HepG2 (cell line): ENCODE data around the gene TRMT5.

Experiments
- DBP ChIP-seq: sonication (generic); formaldehyde crosslinking; IDR thresholded peaks from 2 replicates; pipeline ENCODE4 v1.4.0; 2020; ENCODE audit warnings: missing genetic modification reagents; ENCODE audit errors: not compliant biosample characterization
- EZH2 ChIP-seq: conservative IDR thresholded peaks from 2 replicates; pipeline ENCODE4 v1.6.1; 2012; ENCODE audit warnings: mild to moderate bottlenecking, low read depth, low read length, moderate library complexity
- POLR2A ChIP-seq, 2 experiments: IDR thresholded peaks; 2 replicates each; pipeline ENCODE4 v1.6.1; 2011; ENCODE audit warnings: low read depth in 2 of 2, low read length in 2 of 2, mild to moderate bottlenecking in 1 of 2, moderate library complexity in 1 of 2; ENCODE audit not compliant: insufficient read depth in 1 of 2
- POLR2AphosphoS5 ChIP-seq: IDR thresholded peaks from 2 replicates; pipeline ENCODE4 v1.6.1; 2012; ENCODE audit warnings: low read depth, low read length
- SCMH1 ChIP-seq: sonication (generic); formaldehyde crosslinking; IDR thresholded peaks from 2 replicates; pipeline ENCODE4 v1.9.0; 2021; ENCODE audit warnings: missing genetic modification reagents, mild to moderate bottlenecking, borderline replicate concordance
- TAF1 ChIP-seq: sonication (generic); formaldehyde crosslinking; IDR thresholded peaks from 2 replicates; pipeline ENCODE4 v1.4.0; 2020; ENCODE audit warnings: missing genetic modification reagents
- TARDBP ChIP-seq: sonication (generic); formaldehyde crosslinking; IDR thresholded peaks from 2 replicates; pipeline ENCODE4 v1.8.0; 2022; ENCODE audit warnings: mild to moderate bottlenecking, missing genetic modification reagents
- ZFY ChIP-seq: sonication (generic); formaldehyde crosslinking; IDR thresholded peaks from 2 replicates; pipeline ENCODE4 v1.4.0; 2020; ENCODE audit warnings: missing genetic modification reagents
- ZNF232 ChIP-seq: sonication (generic); formaldehyde crosslinking; IDR thresholded peaks from 2 replicates; pipeline ENCODE4 v1.4.0; 2020; ENCODE audit warnings: missing genetic modification reagents, borderline replicate concordance
- ZNF550 ChIP-seq: sonication (generic); formaldehyde crosslinking; IDR thresholded peaks from 2 replicates; pipeline ENCODE4 v1.4.0; 2020; ENCODE audit warnings: mild to moderate bottlenecking, missing genetic modification reagents, borderline replicate concordance
- ZZZ3 ChIP-seq: sonication (generic); formaldehyde crosslinking; IDR thresholded peaks from 2 replicates; pipeline ENCODE4 v1.4.0; 2020; ENCODE audit warnings: missing genetic modification reagents, mild to moderate bottlenecking, borderline replicate concordance
- TF ChIP-seq, protein P1 (sequence below): sonication (generic); formaldehyde crosslinking; conservative IDR thresholded peaks from 2 replicates; pipeline ENCODE4 v1.4.0; 2020; ENCODE audit warnings: missing genetic modification reagents
- TF ChIP-seq, protein P2 (sequence below): sonication (generic); formaldehyde crosslinking; IDR thresholded peaks from 2 replicates; pipeline ENCODE4 v1.5.0; 2020; ENCODE audit warnings: mild to moderate bottlenecking, missing genetic modification reagents, moderate library complexity

- no peak for TF ChIP-seq DBP (CRISPR knock-in tag)
- TF ChIP-seq, protein P1, sequence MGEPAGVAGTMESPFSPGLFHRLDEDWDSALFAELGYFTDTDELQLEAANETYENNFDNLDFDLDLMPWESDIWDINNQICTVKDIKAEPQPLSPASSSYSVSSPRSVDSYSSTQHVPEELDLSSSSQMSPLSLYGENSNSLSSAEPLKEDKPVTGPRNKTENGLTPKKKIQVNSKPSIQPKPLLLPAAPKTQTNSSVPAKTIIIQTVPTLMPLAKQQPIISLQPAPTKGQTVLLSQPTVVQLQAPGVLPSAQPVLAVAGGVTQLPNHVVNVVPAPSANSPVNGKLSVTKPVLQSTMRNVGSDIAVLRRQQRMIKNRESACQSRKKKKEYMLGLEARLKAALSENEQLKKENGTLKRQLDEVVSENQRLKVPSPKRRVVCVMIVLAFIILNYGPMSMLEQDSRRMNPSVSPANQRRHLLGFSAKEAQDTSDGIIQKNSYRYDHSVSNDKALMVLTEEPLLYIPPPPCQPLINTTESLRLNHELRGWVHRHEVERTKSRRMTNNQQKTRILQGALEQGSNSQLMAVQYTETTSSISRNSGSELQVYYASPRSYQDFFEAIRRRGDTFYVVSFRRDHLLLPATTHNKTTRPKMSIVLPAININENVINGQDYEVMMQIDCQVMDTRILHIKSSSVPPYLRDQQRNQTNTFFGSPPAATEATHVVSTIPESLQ (CRISPR knock-in tag), result no peak
- TF ChIP-seq TARDBP, result no peak
- no peak for TF ChIP-seq POLR2A (IDR thresholded peaks at IDR 0.05; ENCODE audit: insufficient read depth in 1 of 2, low read depth in 2 of 2, low read length in 2 of 2)
- no peak for TF ChIP-seq POLR2AphosphoS5
- no peak for TF ChIP-seq SCMH1
- no peak for TF ChIP-seq ZZZ3 (CRISPR knock-in tag)
- TF ChIP-seq ZFY, result no peak
- no peak for TF ChIP-seq EZH2
- TF ChIP-seq ZNF232 (CRISPR knock-in tag), result no peak
- TF ChIP-seq TAF1 (CRISPR knock-in tag), result no peak
- TF ChIP-seq, protein P2, sequence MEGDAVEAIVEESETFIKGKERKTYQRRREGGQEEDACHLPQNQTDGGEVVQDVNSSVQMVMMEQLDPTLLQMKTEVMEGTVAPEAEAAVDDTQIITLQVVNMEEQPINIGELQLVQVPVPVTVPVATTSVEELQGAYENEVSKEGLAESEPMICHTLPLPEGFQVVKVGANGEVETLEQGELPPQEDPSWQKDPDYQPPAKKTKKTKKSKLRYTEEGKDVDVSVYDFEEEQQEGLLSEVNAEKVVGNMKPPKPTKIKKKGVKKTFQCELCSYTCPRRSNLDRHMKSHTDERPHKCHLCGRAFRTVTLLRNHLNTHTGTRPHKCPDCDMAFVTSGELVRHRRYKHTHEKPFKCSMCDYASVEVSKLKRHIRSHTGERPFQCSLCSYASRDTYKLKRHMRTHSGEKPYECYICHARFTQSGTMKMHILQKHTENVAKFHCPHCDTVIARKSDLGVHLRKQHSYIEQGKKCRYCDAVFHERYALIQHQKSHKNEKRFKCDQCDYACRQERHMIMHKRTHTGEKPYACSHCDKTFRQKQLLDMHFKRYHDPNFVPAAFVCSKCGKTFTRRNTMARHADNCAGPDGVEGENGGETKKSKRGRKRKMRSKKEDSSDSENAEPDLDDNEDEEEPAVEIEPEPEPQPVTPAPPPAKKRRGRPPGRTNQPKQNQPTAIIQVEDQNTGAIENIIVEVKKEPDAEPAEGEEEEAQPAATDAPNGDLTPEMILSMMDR (CRISPR knock-in tag), result no peak
- no peak for TF ChIP-seq ZNF550 (CRISPR knock-in tag)
Observed at GRCh38 chr14:60943637-60944032, 37.2 kb downstream of the TRMT5 start.
